LNCaP clone FGC (cell line): ENCODE data around the gene ZNF80.

Source experiments
- DNase-seq: peaks from one replicate; pipeline ENCODE4 v3.0.0-alpha.2; 2011; ENCODE audit warnings: low read depth
- H3K4me3 ChIP-seq: 2 replicates; pipeline ENCODE4 v1.5.1; 2011; ENCODE audit warnings: mild to moderate bottlenecking, low read depth, low read length, control low read depth
- TF ChIP-seq, protein P1 (sequence below): IDR thresholded peaks from 2 replicates; pipeline ENCODE4 v1.5.1; 2012; ENCODE audit warnings: mild to moderate bottlenecking; ENCODE audit not compliant: control insufficient read depth, insufficient read depth; ENCODE audit errors: extremely low read depth

The ZNF80 gene

DNA sequence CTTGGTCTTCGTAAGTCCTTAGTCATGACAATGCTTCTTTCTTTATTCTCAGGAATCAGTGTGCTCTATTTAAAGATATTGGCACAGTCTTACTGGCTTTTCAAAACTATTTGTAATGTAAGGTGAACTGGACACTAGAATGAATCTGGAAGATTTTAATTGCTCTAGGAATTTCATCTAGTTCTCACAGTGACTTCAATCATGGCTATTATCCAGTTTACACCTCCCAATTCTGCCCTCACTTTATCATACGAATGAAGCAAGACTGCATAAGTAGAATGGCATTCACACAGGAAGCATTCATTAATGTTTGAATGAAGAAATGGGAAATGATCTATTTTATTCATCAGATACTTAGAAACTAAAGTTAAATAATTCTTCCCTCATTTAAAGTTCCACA is 31.8 kb downstream of the ZNF80 start:
- H3K4me3 ChIP-seq: no peak overlapping the region
- TF ChIP-seq, protein P1, sequence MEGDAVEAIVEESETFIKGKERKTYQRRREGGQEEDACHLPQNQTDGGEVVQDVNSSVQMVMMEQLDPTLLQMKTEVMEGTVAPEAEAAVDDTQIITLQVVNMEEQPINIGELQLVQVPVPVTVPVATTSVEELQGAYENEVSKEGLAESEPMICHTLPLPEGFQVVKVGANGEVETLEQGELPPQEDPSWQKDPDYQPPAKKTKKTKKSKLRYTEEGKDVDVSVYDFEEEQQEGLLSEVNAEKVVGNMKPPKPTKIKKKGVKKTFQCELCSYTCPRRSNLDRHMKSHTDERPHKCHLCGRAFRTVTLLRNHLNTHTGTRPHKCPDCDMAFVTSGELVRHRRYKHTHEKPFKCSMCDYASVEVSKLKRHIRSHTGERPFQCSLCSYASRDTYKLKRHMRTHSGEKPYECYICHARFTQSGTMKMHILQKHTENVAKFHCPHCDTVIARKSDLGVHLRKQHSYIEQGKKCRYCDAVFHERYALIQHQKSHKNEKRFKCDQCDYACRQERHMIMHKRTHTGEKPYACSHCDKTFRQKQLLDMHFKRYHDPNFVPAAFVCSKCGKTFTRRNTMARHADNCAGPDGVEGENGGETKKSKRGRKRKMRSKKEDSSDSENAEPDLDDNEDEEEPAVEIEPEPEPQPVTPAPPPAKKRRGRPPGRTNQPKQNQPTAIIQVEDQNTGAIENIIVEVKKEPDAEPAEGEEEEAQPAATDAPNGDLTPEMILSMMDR: no peak
- no peak for DNase-seq

DNA sequence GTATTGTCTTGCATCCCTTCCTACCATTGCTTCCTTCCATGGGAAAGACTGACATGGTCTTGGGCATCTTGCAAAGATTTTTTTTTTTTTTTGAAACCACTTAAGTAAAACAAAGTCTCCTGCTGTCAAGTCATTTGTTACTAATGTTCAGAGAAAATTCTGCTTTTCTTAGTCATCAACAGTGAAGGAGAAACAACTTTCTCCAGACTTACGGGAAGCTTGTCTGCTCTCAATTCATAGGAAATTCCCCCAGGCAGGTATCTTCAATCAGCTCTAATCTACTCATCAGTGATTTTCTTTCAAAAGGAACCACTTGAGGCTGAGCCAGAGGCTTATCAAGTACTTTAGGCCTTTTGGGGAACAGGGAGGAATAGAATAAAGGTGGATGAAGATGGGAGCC is 42.6 kb downstream of the ZNF80 start:
- no peak overlapping the region for H3K4me3 ChIP-seq
- TF ChIP-seq, protein P1: no peak
- no peak for DNase-seq

DNA sequence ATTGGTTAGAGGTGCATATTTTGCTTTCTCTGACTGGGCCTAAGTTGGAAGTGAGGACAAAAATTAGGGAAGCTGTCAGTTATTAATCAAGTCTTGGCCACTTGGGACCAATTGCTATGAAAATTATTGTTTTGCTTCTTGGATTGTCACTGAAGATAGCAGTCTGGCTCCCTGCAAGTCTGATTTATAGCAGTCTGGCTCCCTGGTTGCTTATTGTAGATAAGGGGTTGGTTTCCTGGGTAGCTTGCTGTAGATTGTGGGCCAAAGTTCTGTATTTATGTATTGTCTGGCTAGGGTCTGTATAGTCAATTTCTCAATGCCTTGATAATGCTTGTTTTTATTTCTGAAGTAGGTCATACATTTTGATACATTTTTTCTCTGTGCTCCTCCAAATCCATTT is 45.2 kb downstream of the ZNF80 start:
- no peak for DNase-seq
- H3K4me3 ChIP-seq: no peak overlapping the region
- TF ChIP-seq, protein P1: no peak

DNA sequence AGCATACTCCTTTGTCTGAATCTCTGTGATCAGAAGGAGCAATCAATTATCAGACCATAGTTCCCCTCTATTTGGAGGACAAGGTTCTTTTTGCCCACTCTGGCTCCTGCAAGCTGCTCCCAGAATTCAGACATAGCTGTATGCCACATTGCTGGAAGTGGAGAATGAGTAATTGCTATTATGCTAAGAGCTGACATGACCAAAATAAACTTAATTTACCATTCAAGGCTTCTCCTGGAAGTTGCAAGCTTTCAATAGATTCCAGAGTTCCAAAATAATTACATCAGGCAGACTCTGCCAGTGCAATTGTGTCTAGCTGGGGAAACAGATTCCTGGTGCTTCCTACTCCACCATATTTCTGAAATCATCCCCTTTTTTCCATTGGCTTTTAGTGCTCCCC is 50.9 kb downstream of the ZNF80 start:
- H3K4me3 ChIP-seq: no peak overlapping the region
- no peak for DNase-seq
- TF ChIP-seq, protein P1: no peak
